Measurements from ENCODE around the gene FKBP8. TPM values are rescaled to one million over a fixed set of nuclear protein-coding genes. Genes with fewer than 3 reads are reported as not detected.
"Not testable (repeated sequence)": the region's sequence is repeated elsewhere in the genome, so short reads cannot be mapped to it uniquely, and the experiment has no call there.

The FKBP8 gene
- total RNA-seq, 1 donor from 2014 or later = 175 TPM

GRCh38 chr19:18541258-18541991, 1.9 kb downstream of the FKBP8 start:
- no peak for DNase-seq (ENCODE audit: low read depth, low spot score)
- peaks cover 16% of the 10 kb centered on the region for H3K4me1 Mint-ChIP-seq
- H3K4me3 Mint-ChIP-seq = peak overlapping the region; percentile 74
- H3K36me3 Mint-ChIP-seq (ENCODE audit: low read depth) = peaks cover 4% of the 10 kb centered on the region
- no peaks in the 10 kb centered on the region for H3K9me3 Mint-ChIP-seq
- H3K27me3 Mint-ChIP-seq (ENCODE audit: low read depth) = no peaks in the 10 kb centered on the region
- TF ChIP-seq CTCF (conservative IDR thresholded peaks at IDR 0.05) = no peak
- no peak overlapping the region for H3K27ac Mint-ChIP-seq (ENCODE audit: unreplicated experiment)

- not testable (repeated sequence) for H3K27me3 Mint-ChIP-seq (ENCODE audit: low read depth); H3K27ac Mint-ChIP-seq (ENCODE audit: unreplicated experiment); H3K36me3 Mint-ChIP-seq (ENCODE audit: low read depth); DNase-seq (ENCODE audit: low read depth, low spot score); H3K9me3 Mint-ChIP-seq
- Mint-ChIP-seq H3K4me3 (peak overlapping the region; percentile 44), H3K4me1 (peaks cover 16% of the 10 kb centered on the region)
These were observed 3.2 kb downstream of the FKBP8 start for GRCh38 chr19:18540200-18540599.

DNA sequence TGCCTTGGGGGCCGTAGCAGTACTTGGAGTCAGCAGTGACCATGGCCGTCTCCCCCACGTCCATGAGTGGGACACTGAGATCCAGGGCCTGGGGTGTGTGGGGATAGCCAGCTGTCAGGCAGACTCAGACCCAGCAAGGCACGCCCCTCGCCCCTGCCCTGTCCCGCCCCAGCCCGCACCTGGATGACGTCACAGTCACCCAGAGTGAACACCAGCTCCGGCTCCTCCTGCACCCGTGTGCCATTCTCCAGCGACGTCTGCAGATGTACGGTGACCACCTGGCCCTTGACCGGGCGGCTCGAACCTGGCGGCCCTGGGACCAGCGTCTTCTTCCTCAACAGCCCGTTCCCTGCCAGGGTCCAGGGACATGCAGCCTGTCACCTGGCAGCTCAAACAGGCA, 4.0 kb downstream of the FKBP8 start:
- no peak for TF ChIP-seq CTCF (conservative IDR thresholded peaks at IDR 0.05)
- no peaks in the 10 kb centered on the region for H3K27me3 Mint-ChIP-seq (ENCODE audit: low read depth)
- no peak overlapping the region for H3K27ac Mint-ChIP-seq (ENCODE audit: unreplicated experiment)
- no peaks in the 10 kb centered on the region for H3K9me3 Mint-ChIP-seq
- H3K4me3 Mint-ChIP-seq = no peak overlapping the region
- no peak for DNase-seq (ENCODE audit: low read depth, low spot score)
- peaks cover 15% of the 10 kb centered on the region for H3K4me1 Mint-ChIP-seq
- H3K36me3 Mint-ChIP-seq (ENCODE audit: low read depth) = peaks cover 5% of the 10 kb centered on the region

GRCh38 chr19:18538115-18538514, 5.3 kb downstream of the FKBP8 start:
- no peak for TF ChIP-seq CTCF (conservative IDR thresholded peaks at IDR 0.05)
- Mint-ChIP-seq H3K4me1 (peaks cover 8% of the 10 kb centered on the region), H3K27me3 (ENCODE audit: low read depth) (no peaks in the 10 kb centered on the region), H3K36me3 (ENCODE audit: low read depth) (peaks cover 5% of the 10 kb centered on the region), H3K27ac (ENCODE audit: unreplicated experiment) (no peak overlapping the region), H3K9me3 (no peaks in the 10 kb centered on the region), H3K4me3 (peak overlapping the region; percentile 64)
- DNase-seq (ENCODE audit: low read depth, low spot score) = no peak

DNA sequence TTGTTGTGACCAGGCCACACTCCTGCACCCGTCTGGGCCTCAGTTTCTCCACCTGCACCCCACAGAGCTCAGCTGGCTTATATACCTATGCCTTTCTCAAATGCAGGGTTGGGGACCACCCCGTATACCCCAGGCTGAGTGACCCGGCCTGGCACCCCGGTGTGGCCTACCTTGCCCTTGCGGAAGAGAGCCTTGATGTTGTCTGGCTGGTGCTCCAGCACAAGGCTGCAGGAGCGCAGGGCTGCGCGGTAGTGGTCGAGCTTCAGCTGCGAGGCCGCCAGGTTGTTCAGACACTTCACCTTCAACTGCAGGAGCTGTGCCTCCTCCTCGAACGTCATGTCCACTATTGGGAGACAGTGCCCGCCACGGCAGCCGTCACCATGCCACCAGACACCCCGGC, 5.9 kb downstream of the FKBP8 start:
- Mint-ChIP-seq H3K4me1 (peaks cover 5% of the 10 kb centered on the region), H3K36me3 (ENCODE audit: low read depth) (peaks cover 5% of the 10 kb centered on the region), H3K27ac (ENCODE audit: unreplicated experiment) (no peak overlapping the region), H3K4me3 (no peak overlapping the region), H3K9me3 (no peaks in the 10 kb centered on the region), H3K27me3 (ENCODE audit: low read depth) (no peaks in the 10 kb centered on the region)
- TF ChIP-seq CTCF (conservative IDR thresholded peaks at IDR 0.05) = no peak
- DNase-seq (ENCODE audit: low read depth, low spot score) = no peak

- TF ChIP-seq CTCF (conservative IDR thresholded peaks at IDR 0.05) = no peak
- Mint-ChIP-seq H3K27me3 (ENCODE audit: low read depth) (no peaks in the 10 kb centered on the region), H3K27ac (ENCODE audit: unreplicated experiment) (no peak overlapping the region), H3K4me1 (no peaks in the 10 kb centered on the region), H3K4me3 (peak overlapping the region; percentile 17), H3K9me3 (no peaks in the 10 kb centered on the region), H3K36me3 (ENCODE audit: low read depth) (peaks cover 5% of the 10 kb centered on the region)
- no peak for DNase-seq (ENCODE audit: low read depth, low spot score)
These were observed 6.9 kb downstream of the FKBP8 start for GRCh38 chr19:18536475-18536874.

Data from neural crest cell (in vitro differentiated cells).